CD4-positive, alpha-beta T cell treated with Interleukin-17A for 1 hour (primary cell): ENCODE measurements around the gene CSTA.

Source experiments
- DNase-seq: peaks from one replicate; pipeline ENCODE4 v3.0.0-alpha.2; 2020

CSTA gene

DNA sequence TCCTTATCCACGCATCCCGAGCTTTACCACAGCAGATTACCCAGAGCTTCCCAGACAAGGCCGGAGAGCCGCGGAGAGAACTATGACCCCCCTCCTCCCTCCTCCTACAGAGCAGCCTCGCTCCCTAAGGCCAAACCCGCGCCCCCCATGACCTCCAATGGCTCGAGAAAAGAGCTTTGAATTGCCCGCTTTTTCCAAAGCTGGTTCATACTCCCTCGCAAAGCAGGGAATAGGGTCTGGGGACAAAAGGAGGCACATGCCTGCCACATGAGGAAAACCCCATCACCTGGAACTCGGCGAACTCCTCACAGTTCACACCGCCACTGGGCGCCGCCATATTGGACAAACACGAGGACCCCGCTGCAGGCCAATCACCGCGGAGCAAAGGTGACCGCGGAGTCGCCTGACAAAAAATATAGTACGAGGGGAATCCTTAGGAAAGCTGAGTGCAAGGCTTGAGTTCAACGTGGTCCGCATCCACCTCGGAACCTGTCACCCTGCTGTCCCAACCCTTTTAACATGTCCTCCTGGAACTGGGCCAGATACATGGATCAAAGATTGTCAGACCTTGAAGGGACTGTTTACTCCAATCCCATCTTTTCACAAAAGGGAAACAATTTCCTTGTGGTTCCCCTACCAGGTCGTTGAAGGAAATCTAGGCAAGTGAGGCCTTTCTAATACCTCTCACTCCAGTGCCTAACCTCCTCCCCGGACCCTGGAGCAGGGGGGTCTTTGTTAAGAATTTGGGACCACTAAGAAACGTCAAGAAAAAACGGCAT lies 58.0 kb downstream of the CSTA start, which contains the start of gene MIX23:
Gene MIX23, minus strand, starts transcription at position 344 of the 779 bp plus-strand sequence. Its CDS starts 7 bp downstream, at position 337.
- DNase-seq: peak; percentile 88

DNA sequence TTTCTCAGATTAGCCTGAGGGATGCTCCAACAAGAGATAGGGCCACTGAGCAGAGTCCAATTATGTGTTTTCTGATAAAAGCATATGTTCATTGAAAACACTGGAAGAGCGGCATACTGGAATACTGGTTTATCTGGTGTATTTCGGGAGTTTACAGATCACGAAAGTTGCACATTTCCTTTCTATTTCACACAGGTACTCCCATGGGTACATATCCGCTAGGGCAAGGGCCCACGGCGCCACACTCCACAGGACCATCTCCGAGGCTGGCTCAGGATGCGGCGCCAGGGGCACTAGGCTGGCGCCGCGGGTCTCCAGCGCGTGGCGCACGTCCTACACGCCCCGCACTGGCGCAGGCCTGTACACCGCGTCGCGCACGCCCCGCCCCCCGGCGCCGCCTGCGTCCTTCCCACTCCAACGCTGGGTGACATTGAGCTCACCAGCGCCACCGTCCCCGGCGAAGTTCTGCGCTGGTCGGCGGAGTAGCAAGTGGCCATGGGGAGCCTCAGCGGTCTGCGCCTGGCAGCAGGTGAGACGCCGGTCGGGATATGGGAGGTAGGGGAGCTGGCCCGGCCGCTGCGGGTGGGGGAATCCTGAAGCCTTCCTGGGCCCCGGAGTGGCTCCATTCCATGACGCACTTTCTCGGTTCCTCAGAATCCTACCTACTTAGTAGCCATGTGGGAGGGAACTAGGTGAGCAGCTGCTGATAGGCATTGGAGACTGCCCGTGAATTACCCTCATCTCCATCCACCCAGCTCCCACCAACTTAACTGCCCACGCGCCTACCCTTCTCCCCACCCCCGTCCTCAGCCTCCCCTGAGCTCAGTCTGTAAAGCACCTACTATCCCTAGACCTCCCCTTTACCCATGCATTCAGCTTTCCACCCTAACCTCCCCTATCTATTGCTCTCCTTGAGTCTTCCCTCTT lies 59.0 kb downstream of the CSTA start, which contains the start of gene FAM162A:
Gene FAM162A, plus strand, starts transcription at position 412 of the 927 bp plus-strand sequence. Its CDS starts 84 bp downstream, at position 496.
- peak; percentile 92 for DNase-seq

DNA sequence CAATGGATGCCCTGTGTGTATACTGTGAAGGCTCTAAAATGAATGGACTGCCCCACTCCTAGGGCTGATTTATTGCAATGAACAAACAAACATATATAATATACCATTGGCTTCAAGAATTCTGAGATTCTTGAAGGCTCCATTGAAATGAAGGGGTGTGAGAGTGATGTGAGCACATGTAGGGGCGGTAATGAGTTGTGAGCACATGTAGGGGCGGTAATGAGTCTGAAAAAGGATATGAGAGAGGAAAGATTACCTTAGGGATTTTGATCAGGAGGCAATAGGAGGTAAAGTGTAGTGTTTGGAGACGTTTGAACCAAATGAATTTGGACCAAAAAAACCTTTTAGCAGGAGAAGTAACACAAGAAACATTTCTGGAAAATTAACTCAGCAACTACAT lies 62.7 kb downstream of the CSTA start:
- no peak for DNase-seq

DNA sequence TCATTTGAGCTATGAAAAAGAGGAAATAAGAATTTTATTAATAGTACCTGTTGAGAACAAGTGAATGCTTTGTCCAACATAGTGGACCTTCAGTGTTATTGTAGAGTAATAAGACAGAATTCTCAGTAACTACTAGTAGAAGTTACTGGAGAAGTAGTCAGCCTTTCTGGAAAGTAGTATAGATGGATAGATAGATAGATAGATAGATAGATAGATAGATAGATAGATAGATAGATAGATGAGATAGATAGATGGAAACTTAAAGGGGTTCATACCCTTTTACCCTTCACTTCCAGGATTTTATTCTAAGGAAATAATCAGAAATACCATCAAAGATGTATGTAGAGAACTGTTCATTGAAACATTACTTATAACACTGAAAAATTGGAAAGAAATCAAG lies 64.1 kb downstream of the CSTA start:
- no peak for DNase-seq

DNA sequence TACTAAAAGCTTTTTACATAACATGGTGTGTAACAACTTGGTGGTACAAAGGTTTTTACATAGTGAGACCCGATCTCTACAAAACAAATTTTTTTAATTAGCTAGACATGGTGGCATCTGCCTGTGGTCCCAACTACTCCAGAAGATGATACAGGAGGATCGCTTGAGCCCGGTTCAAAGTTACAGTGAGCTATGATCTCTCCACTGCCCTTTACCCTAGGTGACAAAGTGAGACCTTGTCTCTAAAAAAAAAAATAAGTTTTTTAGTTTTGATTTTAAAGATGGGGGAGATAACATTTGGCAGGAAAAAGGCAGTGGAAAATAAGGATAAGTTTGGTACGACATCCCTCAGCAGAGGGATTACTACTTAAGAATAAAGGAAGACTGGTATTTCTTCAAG lies 64.8 kb downstream of the CSTA start:
- DNase-seq: no peak

DNA sequence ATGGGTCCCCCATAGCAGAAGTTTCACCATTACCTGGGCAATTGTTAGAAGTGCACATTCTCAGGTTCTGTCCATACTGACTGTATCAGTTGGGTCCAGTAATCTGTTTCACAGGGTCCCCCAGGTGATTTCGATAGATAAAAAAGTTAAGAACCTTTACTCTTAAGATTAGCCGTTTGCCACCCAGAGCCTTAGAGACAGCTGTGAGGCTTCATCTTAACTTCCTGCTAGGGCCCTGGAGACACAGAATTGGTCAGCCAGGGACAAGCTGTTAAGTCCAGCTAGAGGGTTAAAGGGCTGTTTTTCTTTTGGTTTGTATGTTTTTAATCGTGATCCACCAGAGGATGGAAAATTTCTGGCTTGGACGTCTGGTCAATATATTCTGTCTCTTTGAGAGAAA lies 65.6 kb downstream of the CSTA start:
- DNase-seq: no peak
